Smooth muscle cell (in vitro differentiated cells): ENCODE results near the gene SCRN2. TPM values are rescaled to one million over a fixed set of nuclear protein-coding genes. Genes with fewer than 3 reads are reported as not detected.

Source experiments
- DNase-seq: peaks from one replicate; lab custom pipeline; 2025; ENCODE audit not compliant: unreplicated experiment; lab: John Stamatoyannopoulos, UW
- H2AFZ ChIP-seq: fragments of 200-600 bp; sonication (generic); 2 replicates; pipeline ENCODE4 v1.6.0; 2016; ENCODE audit warnings: antibody characterized with exemption, low read depth, mild to moderate bottlenecking
- H3F3A ChIP-seq: fragments of 200-600 bp; sonication (generic); 2 replicates; pipeline ENCODE4 v1.6.0; 2017; ENCODE audit warnings: antibody characterized with exemption, low read depth
- H3K27ac ChIP-seq: fragments of 200-600 bp; sonication (generic); 2 replicates; pipeline ENCODE4 v1.5.1; 2016; ENCODE audit warnings: low read depth, mild to moderate bottlenecking
- H3K27me3 ChIP-seq: fragments of 200-600 bp; sonication (generic); 2 replicates; pipeline ENCODE4 v1.6.1; 2016; ENCODE audit warnings: low read depth, mild to moderate bottlenecking
- H3K36me3 ChIP-seq: fragments of 200-600 bp; sonication (generic); 2 replicates; pipeline ENCODE4 v1.5.1; 2016; ENCODE audit warnings: low read depth
- H3K4me1 ChIP-seq: fragments of 200-600 bp; sonication (generic); 2 replicates; pipeline ENCODE4 v1.5.1; 2016; ENCODE audit warnings: low read depth
- H3K4me2 ChIP-seq: fragments of 200-600 bp; sonication (generic); 2 replicates; pipeline ENCODE4 v1.6.0; 2016; ENCODE audit warnings: mild to moderate bottlenecking
- H3K4me3 ChIP-seq: fragments of 200-600 bp; sonication (generic); 2 replicates; pipeline ENCODE4 v1.5.1; 2016; ENCODE audit warnings: mild to moderate bottlenecking
- H3K79me2 ChIP-seq: fragments of 200-600 bp; sonication (generic); 2 replicates; pipeline ENCODE4 v1.6.0; 2016; ENCODE audit warnings: low read depth, mild to moderate bottlenecking
- H3K9ac ChIP-seq: fragments of 200-600 bp; sonication (generic); 2 replicates; pipeline ENCODE4 v1.6.0; 2016; ENCODE audit warnings: low read depth
- H3K9me3 ChIP-seq: fragments of 200-600 bp; sonication (generic); replicated peaks from 2 replicates; pipeline ENCODE4 v1.5.1; 2016; ENCODE audit warnings: low read depth
- H4K20me1 ChIP-seq: fragments of 200-600 bp; sonication (generic); 2 replicates; pipeline ENCODE4 v1.6.0; 2016; ENCODE audit warnings: low read depth
- WGBS: methylation state at CpG from one replicate; pipeline ENCODE4 v1.1.7; 2016; ENCODE audit warnings: low lambda C conversion rate; 5-methylcytosine and 5-hydroxymethylcytosine counted together
- polyA plus RNA-seq: library from polyadenylated mRNA; unstranded; fragments of >200 nt; fragmentation: Nextera tagmentation; extraction: Ambion mirVana; gene quantifications from 2 replicates; pipeline ENCODE4 v1.2.1, GENCODE V29; 2016
- total RNA-seq: library from RNA; depleted of rRNA; stranded (reverse); fragments of >200 nt; gene quantifications from 2 replicates; pipeline ENCODE4 v1.2.3, GENCODE V29; 2014
- TF ChIP-seq, protein P1 (sequence below): fragments of 200-600 bp; sonication (generic); IDR thresholded peaks from 2 replicates; pipeline ENCODE4 v1.5.1; 2017; ENCODE audit warnings: borderline replicate concordance, mild to moderate bottlenecking, antibody characterized with exemption; ENCODE audit not compliant: insufficient read depth, poor library complexity, severe bottlenecking

Gene SCRN2
- total and polyA plus RNA-seq, 2 experiments from 2014 or later: 16.0 to 49.4 TPM

DNA sequence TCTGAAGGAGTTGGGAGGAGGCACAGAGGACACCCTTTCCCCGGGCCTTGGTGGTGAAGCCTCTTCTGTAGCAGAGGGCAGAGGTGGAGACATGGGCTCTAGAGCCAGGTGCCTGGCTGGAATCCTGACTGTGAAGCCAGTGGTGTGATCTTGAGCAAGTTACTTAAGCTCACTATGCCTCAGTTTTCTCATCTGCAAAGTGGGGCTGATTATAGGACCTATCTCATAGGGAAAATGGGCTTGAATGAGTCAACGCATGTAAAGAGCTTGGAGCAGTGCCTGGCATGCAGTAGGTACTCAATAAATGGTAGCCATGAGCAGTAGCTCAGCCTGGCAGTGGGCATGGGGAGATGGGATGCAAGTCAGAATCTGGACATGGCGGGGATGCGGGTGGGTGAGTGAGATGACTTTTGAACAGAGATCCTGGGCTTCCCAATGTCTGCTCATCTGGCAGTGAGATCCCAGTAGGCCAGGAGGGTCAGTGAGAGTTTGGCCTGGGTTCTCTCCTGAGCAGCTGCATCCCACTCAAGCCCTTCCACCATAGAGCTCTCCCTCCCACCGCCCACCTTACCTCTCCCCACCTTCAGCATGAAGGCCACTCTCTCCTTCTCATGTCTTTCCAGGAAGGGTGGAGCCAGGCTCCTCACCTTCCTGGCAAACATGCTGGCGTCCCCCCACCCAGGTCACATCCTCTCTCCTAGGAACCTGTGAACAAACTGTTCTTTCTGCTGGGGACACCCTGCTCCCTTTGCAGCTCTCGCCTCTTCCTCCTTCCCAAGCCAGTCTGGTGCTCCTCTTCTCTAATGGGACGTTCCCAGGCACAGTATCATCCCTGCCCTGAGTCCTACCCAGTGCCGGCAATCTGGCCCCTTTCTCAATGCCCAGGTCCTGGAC lies 41.9 kb upstream of the SCRN2 start:
- H3K4me1 ChIP-seq: peaks cover 16% of the 10 kb centered on the region
- no peak overlapping the region for H3K27ac ChIP-seq
- peak overlapping the region; percentile 75 for H3K4me2 ChIP-seq
- H3K9me3 ChIP-seq: no peaks in the 10 kb centered on the region
- H3K36me3 ChIP-seq: no peaks in the 10 kb centered on the region
- no peak overlapping the region for H3K4me3 ChIP-seq
- H3F3A ChIP-seq: peaks cover 22% of the 10 kb centered on the region
- WGBS: 95% methylated on average over 9 of the region's 9 CpGs
- no peak overlapping the region for H3K9ac ChIP-seq
- no peak overlapping the region for H2AFZ ChIP-seq
- H3K27me3 ChIP-seq: no peaks in the 10 kb centered on the region
- TF ChIP-seq, protein P1, sequence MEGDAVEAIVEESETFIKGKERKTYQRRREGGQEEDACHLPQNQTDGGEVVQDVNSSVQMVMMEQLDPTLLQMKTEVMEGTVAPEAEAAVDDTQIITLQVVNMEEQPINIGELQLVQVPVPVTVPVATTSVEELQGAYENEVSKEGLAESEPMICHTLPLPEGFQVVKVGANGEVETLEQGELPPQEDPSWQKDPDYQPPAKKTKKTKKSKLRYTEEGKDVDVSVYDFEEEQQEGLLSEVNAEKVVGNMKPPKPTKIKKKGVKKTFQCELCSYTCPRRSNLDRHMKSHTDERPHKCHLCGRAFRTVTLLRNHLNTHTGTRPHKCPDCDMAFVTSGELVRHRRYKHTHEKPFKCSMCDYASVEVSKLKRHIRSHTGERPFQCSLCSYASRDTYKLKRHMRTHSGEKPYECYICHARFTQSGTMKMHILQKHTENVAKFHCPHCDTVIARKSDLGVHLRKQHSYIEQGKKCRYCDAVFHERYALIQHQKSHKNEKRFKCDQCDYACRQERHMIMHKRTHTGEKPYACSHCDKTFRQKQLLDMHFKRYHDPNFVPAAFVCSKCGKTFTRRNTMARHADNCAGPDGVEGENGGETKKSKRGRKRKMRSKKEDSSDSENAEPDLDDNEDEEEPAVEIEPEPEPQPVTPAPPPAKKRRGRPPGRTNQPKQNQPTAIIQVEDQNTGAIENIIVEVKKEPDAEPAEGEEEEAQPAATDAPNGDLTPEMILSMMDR: no peak
- H3K79me2 ChIP-seq: no peaks in the 10 kb centered on the region
- no peak for DNase-seq
- H4K20me1 ChIP-seq: no peaks in the 10 kb centered on the region

DNA sequence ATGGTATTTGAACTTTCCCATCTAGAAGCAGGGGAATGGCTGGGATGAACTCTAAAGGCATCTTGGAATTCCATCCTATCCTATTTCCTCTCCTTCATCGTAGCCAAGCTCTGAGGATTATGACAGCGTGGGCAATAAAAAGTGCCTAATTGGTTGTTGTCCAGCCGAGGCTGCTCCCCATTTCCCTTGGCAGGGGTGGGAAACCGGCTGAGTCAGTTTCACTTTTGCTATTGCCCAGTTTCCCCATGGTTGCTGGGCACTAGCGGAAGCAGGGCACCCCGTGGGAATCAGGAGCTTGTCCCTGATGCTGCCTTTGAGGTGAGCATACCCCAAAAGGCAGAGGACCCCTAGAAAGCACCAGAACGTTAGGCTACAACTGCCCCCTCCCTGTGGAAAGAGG lies 41.2 kb upstream of the SCRN2 start:
- H3K4me2 ChIP-seq: peak overlapping the region; percentile 17
- no peak for DNase-seq
- no peak overlapping the region for H2AFZ ChIP-seq
- no peak overlapping the region for H3K9ac ChIP-seq
- 48% methylated on average over 7 of the region's 7 CpGs for WGBS
- H3K27me3 ChIP-seq: no peaks in the 10 kb centered on the region
- no peak overlapping the region for H3K27ac ChIP-seq
- H3F3A ChIP-seq: peaks cover 23% of the 10 kb centered on the region
- H3K36me3 ChIP-seq: no peaks in the 10 kb centered on the region
- H3K9me3 ChIP-seq: no peaks in the 10 kb centered on the region
- H4K20me1 ChIP-seq: no peaks in the 10 kb centered on the region
- H3K79me2 ChIP-seq: no peaks in the 10 kb centered on the region
- TF ChIP-seq, protein P1: no peak
- peaks cover 23% of the 10 kb centered on the region for H3K4me1 ChIP-seq
- no peak overlapping the region for H3K4me3 ChIP-seq

DNA sequence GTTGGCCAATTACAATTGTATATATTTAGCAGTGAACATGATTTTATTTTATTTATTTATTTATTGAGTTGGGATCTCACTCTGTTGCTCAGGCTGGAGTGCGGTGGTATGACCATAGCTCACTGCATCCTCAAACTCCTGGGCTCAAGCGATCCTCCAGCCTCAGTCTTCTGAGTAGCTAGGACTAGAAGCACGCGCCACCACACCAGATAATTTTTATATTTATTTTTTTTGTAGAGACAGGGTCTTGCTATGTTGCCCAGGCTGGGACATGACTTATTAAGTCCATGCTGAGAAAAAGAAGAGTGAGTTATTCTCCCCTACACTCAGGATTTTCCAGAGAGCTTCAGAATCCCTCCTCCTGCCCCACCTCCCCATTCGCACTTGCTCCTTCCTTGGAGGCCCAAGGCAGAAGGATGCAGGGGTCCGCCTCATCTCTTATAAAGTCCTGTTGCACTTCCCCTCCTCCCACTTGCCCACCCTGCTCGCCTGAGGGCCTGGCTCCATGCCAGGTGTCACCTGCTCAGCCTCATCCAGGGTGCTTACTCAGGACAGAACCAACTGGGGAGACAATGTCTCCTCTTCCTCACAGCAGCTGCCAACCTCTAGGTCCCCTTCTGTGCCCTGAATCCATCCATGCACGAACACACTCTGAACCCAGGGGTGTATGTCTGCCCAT lies 38.8 kb upstream of the SCRN2 start:
- TF ChIP-seq, protein P1: no peak
- H3K36me3 ChIP-seq: no peaks in the 10 kb centered on the region
- peaks cover 23% of the 10 kb centered on the region for H3K4me1 ChIP-seq
- no peaks in the 10 kb centered on the region for H4K20me1 ChIP-seq
- no peaks in the 10 kb centered on the region for H3K27me3 ChIP-seq
- no peak overlapping the region for H3K4me3 ChIP-seq
- peak overlapping the region; percentile 98 for H3K27ac ChIP-seq
- no peaks in the 10 kb centered on the region for H3K79me2 ChIP-seq
- DNase-seq: no peak
- peak overlapping the region; percentile 49 for H3K4me2 ChIP-seq
- WGBS: 97% methylated on average over 8 of the region's 8 CpGs
- peaks cover 23% of the 10 kb centered on the region for H3F3A ChIP-seq
- no peak overlapping the region for H3K9ac ChIP-seq
- no peaks in the 10 kb centered on the region for H3K9me3 ChIP-seq
- H2AFZ ChIP-seq: no peak overlapping the region
